ENCODE data around the gene PSMA6.

DNA sequence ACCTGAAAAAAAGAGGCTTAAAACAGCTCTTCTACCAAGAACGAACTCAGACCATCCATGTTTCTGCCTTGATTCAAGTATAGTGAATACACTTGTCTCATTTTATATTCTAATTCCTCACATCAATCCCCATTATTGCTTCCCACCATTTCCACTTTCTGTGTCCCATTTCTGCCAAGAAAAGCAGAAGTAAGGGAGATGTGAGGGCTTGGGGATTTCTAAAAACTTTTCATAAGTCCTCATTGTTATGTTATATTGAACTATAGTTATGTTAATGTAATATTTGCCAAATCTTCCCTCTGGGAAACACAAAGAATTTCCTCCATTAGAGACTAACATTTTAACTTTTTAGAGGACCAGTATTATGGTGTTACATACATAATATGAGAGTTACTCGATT is 48.2 kb upstream of the PSMA6 start:
- TF ChIP-seq, protein P1, sequence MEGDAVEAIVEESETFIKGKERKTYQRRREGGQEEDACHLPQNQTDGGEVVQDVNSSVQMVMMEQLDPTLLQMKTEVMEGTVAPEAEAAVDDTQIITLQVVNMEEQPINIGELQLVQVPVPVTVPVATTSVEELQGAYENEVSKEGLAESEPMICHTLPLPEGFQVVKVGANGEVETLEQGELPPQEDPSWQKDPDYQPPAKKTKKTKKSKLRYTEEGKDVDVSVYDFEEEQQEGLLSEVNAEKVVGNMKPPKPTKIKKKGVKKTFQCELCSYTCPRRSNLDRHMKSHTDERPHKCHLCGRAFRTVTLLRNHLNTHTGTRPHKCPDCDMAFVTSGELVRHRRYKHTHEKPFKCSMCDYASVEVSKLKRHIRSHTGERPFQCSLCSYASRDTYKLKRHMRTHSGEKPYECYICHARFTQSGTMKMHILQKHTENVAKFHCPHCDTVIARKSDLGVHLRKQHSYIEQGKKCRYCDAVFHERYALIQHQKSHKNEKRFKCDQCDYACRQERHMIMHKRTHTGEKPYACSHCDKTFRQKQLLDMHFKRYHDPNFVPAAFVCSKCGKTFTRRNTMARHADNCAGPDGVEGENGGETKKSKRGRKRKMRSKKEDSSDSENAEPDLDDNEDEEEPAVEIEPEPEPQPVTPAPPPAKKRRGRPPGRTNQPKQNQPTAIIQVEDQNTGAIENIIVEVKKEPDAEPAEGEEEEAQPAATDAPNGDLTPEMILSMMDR (IDR thresholded peaks at IDR 0.05; ENCODE audit: insufficient read depth, low read depth, low read length): no peak
- TF ChIP-seq EZH2 (IDR thresholded peaks at IDR 0.05; ENCODE audit: insufficient read depth, low read length): no peak
